PC-9 (cell line): ENCODE data around the gene RNF166. TPM values are rescaled to one million over a fixed set of nuclear protein-coding genes. Genes with fewer than 3 reads are reported as not detected.

Source experiments
- BruUV-seq: library from RNA; stranded (reverse); fragments of 400-500 nt; replicated peaks from 2 replicates; lab custom pipeline; 2021; lab: Mats Ljungman, UMichigan
- CTCF ChIA-PET: fragments of 300-600 bp; sonication (Branson Sonifier 250); formaldehyde crosslinking; loops from one replicate; lab custom pipeline; 2022; ENCODE audit warnings: antibody characterized with exemption; lab: Charles Lee
- POLR2A ChIA-PET: fragments of 300-600 bp; sonication (Branson Sonifier 250); formaldehyde crosslinking; loops from one replicate; lab custom pipeline; 2022; ENCODE audit warnings: antibody characterized with exemption; ENCODE audit not compliant: unreplicated experiment; lab: Charles Lee
- DNase-seq, 2 experiments: peaks; one replicate each; pipeline versions ENCODE4 v3.0.0 to v3.0.0-alpha.2; 2015 to 2022; ENCODE audit warnings: mixed read lengths in 1 of 2
- H2AFZ ChIP-seq: fragments of 200-600 bp; sonication (generic); 2 replicates; pipeline ENCODE4 v1.8.1; 2017; ENCODE audit warnings: antibody characterized with exemption
- H3F3A ChIP-seq: fragments of 200-600 bp; sonication (generic); 2 replicates; pipeline ENCODE4 v1.8.1; 2017; ENCODE audit warnings: antibody characterized with exemption, mild to moderate bottlenecking, low read depth; ENCODE audit not compliant: insufficient read depth
- H3K27ac ChIP-seq: fragments of 200-600 bp; sonication (generic); 2 replicates; pipeline ENCODE4 v1.6.1; 2016; ENCODE audit warnings: mixed run types
- H3K27me3 ChIP-seq: fragments of 200-600 bp; sonication (generic); 2 replicates; pipeline ENCODE4 v1.6.1; 2016; ENCODE audit warnings: low read depth, mixed run types; ENCODE audit not compliant: insufficient read depth
- H3K36me3 ChIP-seq: fragments of 200-600 bp; sonication (generic); 2 replicates; pipeline ENCODE4 v1.6.1; 2016; ENCODE audit warnings: low read depth, mixed run types
- H3K4me1 ChIP-seq: fragments of 200-600 bp; sonication (generic); replicated peaks from 2 replicates; pipeline ENCODE4 v1.6.1; 2016; ENCODE audit warnings: mixed run types; ENCODE audit not compliant: insufficient read depth
- H3K4me2 ChIP-seq: fragments of 200-600 bp; sonication (generic); 2 replicates; pipeline ENCODE4 v1.6.1; 2017; ENCODE audit warnings: mixed run types
- H3K4me3 ChIP-seq: fragments of 200-600 bp; sonication (generic); 2 replicates; pipeline ENCODE4 v1.6.1; 2016; ENCODE audit warnings: mixed run types
- H3K79me2 ChIP-seq: fragments of 200-600 bp; sonication (generic); 2 replicates; pipeline ENCODE4 v1.6.1; 2017; ENCODE audit warnings: low read depth, mixed run types
- H3K9me2 ChIP-seq: fragments of 200-600 bp; sonication (generic); 2 replicates; pipeline ENCODE4 v1.8.1; 2017; ENCODE audit warnings: mild to moderate bottlenecking; ENCODE audit not compliant: insufficient read depth
- H3K9me3 ChIP-seq: fragments of 200-600 bp; sonication (generic); 2 replicates; pipeline ENCODE4 v1.8.1; 2016; ENCODE audit warnings: low read depth; ENCODE audit not compliant: insufficient read depth
- H4K20me1 ChIP-seq: fragments of 200-600 bp; sonication (generic); 2 replicates; pipeline ENCODE4 v1.8.1; 2017; ENCODE audit not compliant: insufficient read depth
- CTCF ChIP-seq: fragments of 200-600 bp; sonication (generic); conservative IDR thresholded peaks from 2 replicates; pipeline ENCODE4 v1.6.1; 2017; ENCODE audit warnings: mixed run types, antibody characterized with exemption, mild to moderate bottlenecking, moderate library complexity
- EZH2 ChIP-seq: fragments of 200-600 bp; sonication (generic); IDR thresholded peaks from 2 replicates; pipeline ENCODE4 v1.8.0; 2017; ENCODE audit warnings: antibody characterized with exemption, low read depth
- intact Hi-C: fragments of 100-400 bp; cut with micrococcal nuclease; formaldehyde crosslinking; loops from one replicate; pipeline ENCODE4 v1.10.0; 2022; ENCODE audit not compliant: unreplicated experiment
- total RNA-seq: library from RNA; stranded (reverse); gene quantifications from 2 replicates; pipeline ENCODE4 v1.2.3, GENCODE V29; 2021

RNF166 gene
- total RNA-seq, 1 experiment from 2014 or later, result 29.4 TPM

- Histone ChIP-seq H3K79me2 (peaks cover 13% of the 10 kb centered on the region; the same call in 1 of the 2 replicates), H3K36me3 (no peaks in the 10 kb centered on the region), H3K9me2 (no peaks in the 10 kb centered on the region), H4K20me1 (peaks cover 27% of the 10 kb centered on the region), H3K27ac (no peak overlapping the region), H2AFZ (no peak overlapping the region), H3K4me3 (no peak overlapping the region), H3K9me3 (no peaks in the 10 kb centered on the region), H3K4me2 (no peak overlapping the region), H3K27me3 (no peaks in the 10 kb centered on the region), H3F3A (peaks cover 10% of the 10 kb centered on the region), H3K4me1 (peaks cover 5% of the 10 kb centered on the region; the same call in 1 of the 2 replicates)
- ChIA-PET POLR2A (no interaction called here), CTCF (interaction anchor here (0.6 to 1.0 kb wide), 4 partner anchors 11 to 43 kb away, joined by 3 to 8 read pairs (median 4); no protein-coding TSS in a partner anchor)
- no peak for DNase-seq
- no TSS peak for BruUV-seq
- TF ChIP-seq CTCF, result no peak
- no peak for TF ChIP-seq EZH2
- intact Hi-C loops, result no loop called here
Measured at GRCh38 chr16:88742896-88743605, 36.8 kb upstream of the RNF166 start.

DNA sequence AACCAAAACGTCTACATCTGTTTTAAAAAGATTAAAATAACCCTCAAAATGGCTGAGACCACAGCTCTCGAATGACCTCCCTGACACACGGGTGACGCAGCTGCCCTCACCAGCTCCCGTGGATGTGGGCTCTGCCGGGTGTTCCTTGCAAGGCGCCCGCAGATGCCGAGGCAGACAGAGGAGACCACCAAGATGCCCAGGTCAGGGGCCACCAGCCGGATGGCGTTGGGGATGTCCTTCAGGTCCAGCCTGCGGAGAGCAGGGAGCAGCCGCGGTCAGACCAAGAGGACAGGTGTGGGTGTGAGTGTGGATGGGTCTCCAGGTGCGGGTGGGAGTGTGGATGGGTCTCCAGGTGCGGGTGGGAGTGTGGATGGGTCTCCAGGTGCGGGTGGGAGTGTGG is 35.2 kb upstream of the RNF166 start:
- no peaks in the 10 kb centered on the region for H3K9me3 ChIP-seq
- peaks cover 31% of the 10 kb centered on the region for H4K20me1 ChIP-seq
- peaks cover 8% of the 10 kb centered on the region; the same call in 1 of the 2 replicates for H3K79me2 ChIP-seq
- DNase-seq, result no peak
- peaks cover 16% of the 10 kb centered on the region for H3F3A ChIP-seq
- no peak overlapping the region for H2AFZ ChIP-seq
- ChIA-PET POLR2A (no interaction called here), CTCF (no interaction called here)
- peaks cover 5% of the 10 kb centered on the region; the same call in 1 of the 2 replicates for H3K4me1 ChIP-seq
- no peak for TF ChIP-seq EZH2
- no peak for TF ChIP-seq CTCF
- no peaks in the 10 kb centered on the region for H3K27me3 ChIP-seq
- intact Hi-C loops, result no loop called here
- H3K4me2 ChIP-seq, result no peak overlapping the region
- H3K4me3 ChIP-seq, result no peak overlapping the region
- BruUV-seq, result no TSS peak
- H3K36me3 ChIP-seq, result 0 out of 2 replicates have a peak, but pooled peaks cover 3% of the 10 kb centered on the region
- H3K9me2 ChIP-seq, result no peaks in the 10 kb centered on the region
- H3K27ac ChIP-seq, result no peak overlapping the region

GRCh38 chr16:88740727-88741055 is 34.5 kb upstream of the RNF166 start:
- Histone ChIP-seq H3F3A (peaks cover 16% of the 10 kb centered on the region), H3K4me2 (no peak overlapping the region), H3K27ac (no peak overlapping the region), H3K79me2 (peaks cover 8% of the 10 kb centered on the region; the same call in 1 of the 2 replicates), H3K36me3 (0 out of 2 replicates have a peak, but pooled peaks cover 3% of the 10 kb centered on the region), H2AFZ (no peak overlapping the region), H3K4me1 (peaks cover 5% of the 10 kb centered on the region; the same call in 1 of the 2 replicates), H3K9me2 (no peaks in the 10 kb centered on the region), H3K27me3 (no peaks in the 10 kb centered on the region), H4K20me1 (peaks cover 31% of the 10 kb centered on the region), H3K4me3 (no peak overlapping the region), H3K9me3 (no peaks in the 10 kb centered on the region)
- no TSS peak for BruUV-seq
- POLR2A ChIA-PET, result no interaction called here
- no peak for TF ChIP-seq EZH2
- no peak for TF ChIP-seq CTCF
- intact Hi-C loops, result no loop called here
- DNase-seq, result no peak
- CTCF ChIA-PET, result no interaction called here
